Right atrium auricular region (tissue), 2 donors: ENCODE measurements around the gene GPR101. TPM values are rescaled to one million over a fixed set of nuclear protein-coding genes. Genes with fewer than 3 reads are reported as not detected.
A peak's percentile ranks its signal among the peaks of the same experiment; 100 is the strongest.
"Not testable (repeated sequence)": the region's sequence is repeated elsewhere in the genome, so short reads cannot be mapped to it uniquely, and the experiment has no call there.

Source experiments
- DNase-seq: peaks from one replicate; pipeline ENCODE4 v3.0.0-alpha.2; 2019; ENCODE audit warnings: low spot score
- H3K27ac ChIP-seq, 2 donors: fragments of 200-600 bp; sonication (generic); 1 replicate in 1 of 2; 2 replicates in 1 of 2; pipeline ENCODE4 v1.5.1; 2016 to 2019
- H3K27me3 ChIP-seq, 2 donors: fragments of 200-600 bp; sonication (generic); one replicate each; pipeline versions ENCODE4 v1.5.1 to v1.6.0; 2017 to 2019
- H3K36me3 ChIP-seq: fragments of 200-600 bp; sonication (generic); one replicate; pipeline ENCODE4 v1.5.1; 2016
- H3K4me1 ChIP-seq, 2 donors: fragments of 200-600 bp; sonication (generic); one replicate each; pipeline versions ENCODE4 v1.5.1 to v1.6.0; 2017 to 2019
- H3K4me3 ChIP-seq, 2 donors: fragments of 200-600 bp; sonication (generic); 1 replicate in 1 of 2; 2 replicates in 1 of 2; pipeline ENCODE4 v1.5.1; 2017 to 2019; ENCODE audit warnings: mild to moderate bottlenecking in 1 of 2, moderate library complexity in 1 of 2
- H3K9me3 ChIP-seq, 2 donors: fragments of 200-600 bp; sonication (generic); one replicate each; pipeline ENCODE4 v1.5.1; 2019
- CTCF ChIP-seq, 2 donors: fragments of 200-600 bp; sonication (generic); IDR thresholded peaks; one replicate each; pipeline ENCODE4 v1.5.1; 2019; ENCODE audit warnings: antibody characterized with exemption in 2 of 2
- total RNA-seq, 2 donors: library from RNA; depleted of rRNA; stranded (reverse); fragments of >200 nt; gene quantifications; one replicate each; pipeline ENCODE4 v1.1.0, GENCODE V29; 2016

Gene GPR101
- total RNA-seq, 2 donors from 2014 or later: not detected

GRCh38 chrX:137032341-137032694 lies 1.5 kb downstream of the GPR101 start:
- H3K4me1 ChIP-seq: peaks cover 0 to 7% of the 10 kb centered on the region in 2 donors
- DNase-seq: no peak
- H3K9me3 ChIP-seq: no peaks in the 10 kb centered on the region
- peak overlapping the region; percentile 24 to 25 for H3K4me3 ChIP-seq
- H3K36me3 ChIP-seq: no peaks in the 10 kb centered on the region
- TF ChIP-seq CTCF (IDR thresholded peaks at IDR 0.05): no peak
- H3K27me3 ChIP-seq: peaks cover 0 to 5% of the 10 kb centered on the region in 2 donors
- no peak overlapping the region for H3K27ac ChIP-seq

GRCh38 chrX:137031517-137032340 lies 2.1 kb downstream of the GPR101 start:
- peak overlapping the region; percentile 24 to 25 for H3K4me3 ChIP-seq
- H3K27ac ChIP-seq: no peak overlapping the region
- peaks cover 0 to 5% of the 10 kb centered on the region in 2 donors for H3K27me3 ChIP-seq
- no peak for DNase-seq
- no peak for TF ChIP-seq CTCF (IDR thresholded peaks at IDR 0.05)
- H3K9me3 ChIP-seq: no peaks in the 10 kb centered on the region
- peaks cover 0 to 7% of the 10 kb centered on the region in 2 donors for H3K4me1 ChIP-seq
- H3K36me3 ChIP-seq: no peaks in the 10 kb centered on the region

- Histone ChIP-seq H3K9me3 (no peaks in the 10 kb centered on the region), H3K4me3 (no peak overlapping the region), H3K27me3 (peaks cover 0 to 5% of the 10 kb centered on the region in 2 donors), H3K4me1 (peaks cover 0 to 7% of the 10 kb centered on the region in 2 donors), H3K36me3 (no peaks in the 10 kb centered on the region), H3K27ac (no peak overlapping the region)
- DNase-seq: no peak
- TF ChIP-seq CTCF (IDR thresholded peaks at IDR 0.05): no peak
These were observed 2.8 kb downstream of the GPR101 start for GRCh38 chrX:137031039-137031438.

GRCh38 chrX:137028699-137029098 lies 5.1 kb downstream of the GPR101 start:
- Histone ChIP-seq H3K27ac (no peak overlapping the region), H3K4me3 (no peak overlapping the region), H3K4me1 (peaks cover 0 to 7% of the 10 kb centered on the region in 2 donors), H3K9me3 (no peaks in the 10 kb centered on the region), H3K36me3 (no peaks in the 10 kb centered on the region), H3K27me3 (no peaks in the 10 kb centered on the region)
- no peak for DNase-seq
- no peak for TF ChIP-seq CTCF (IDR thresholded peaks at IDR 0.05)

DNA sequence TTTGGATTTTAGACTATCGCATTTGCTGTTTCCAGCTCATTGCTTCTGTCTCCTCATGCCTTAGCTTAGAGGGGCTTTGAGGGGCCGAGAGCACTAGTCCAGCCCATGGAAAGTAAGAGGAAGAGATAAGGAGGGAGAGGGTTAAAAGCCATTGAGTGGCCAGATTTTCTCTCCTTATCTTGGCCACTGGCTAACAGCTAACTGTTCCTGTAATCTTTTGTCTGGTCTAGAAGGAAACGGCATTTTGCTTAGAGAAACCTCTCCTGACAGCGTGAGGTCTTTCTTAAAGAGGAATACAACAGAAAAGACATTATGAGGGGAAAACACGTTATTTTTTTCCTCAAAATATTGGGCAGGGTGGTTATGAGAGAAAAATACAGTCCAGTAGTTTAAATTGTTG lies 7.9 kb downstream of the GPR101 start:
- DNase-seq: no peak
- Histone ChIP-seq H3K9me3 (no peaks in the 10 kb centered on the region), H3K36me3 (no peaks in the 10 kb centered on the region), H3K27ac (no peak overlapping the region), H3K4me3 (no peak overlapping the region), H3K4me1 (no peaks in the 10 kb centered on the region), H3K27me3 (no peaks in the 10 kb centered on the region)
- TF ChIP-seq CTCF (IDR thresholded peaks at IDR 0.05): no peak

DNA sequence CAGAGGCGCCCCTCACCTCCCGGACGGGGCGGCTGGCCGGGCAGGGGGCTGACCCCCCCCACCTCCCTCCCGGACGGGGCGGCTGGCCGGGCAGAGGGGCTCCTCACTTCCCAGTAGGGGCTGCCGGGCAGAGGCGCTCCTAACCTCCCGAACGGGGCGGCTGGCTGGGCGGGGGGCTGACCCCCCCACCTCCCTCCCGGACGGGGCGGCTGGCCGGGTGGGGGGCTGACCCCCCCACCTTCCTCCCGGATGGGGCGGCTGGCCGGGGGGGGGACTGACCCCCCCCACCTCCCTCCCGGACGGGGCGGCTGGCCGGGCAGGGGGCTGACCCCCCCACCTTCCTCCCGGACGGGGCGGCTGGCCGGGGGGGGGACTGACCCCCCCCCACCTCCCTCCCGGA lies 33.6 kb downstream of the GPR101 start:
- H3K4me3 ChIP-seq, DNase-seq, H3K27ac ChIP-seq, H3K27me3 ChIP-seq, H3K36me3 ChIP-seq, H3K4me1 ChIP-seq, H3K9me3 ChIP-seq: not testable (repeated sequence)
